NCI-H446 (cell line): ENCODE results near the gene RANBP6.
"Not testable (repeated sequence)": the region's sequence is repeated elsewhere in the genome, so short reads cannot be mapped to it uniquely, and the experiment has no call there.

Experiments
- DNase-seq, 2 experiments: peaks; one replicate each; lab custom pipeline; 2025; lab: John Stamatoyannopoulos, UW

RANBP6 gene

DNA sequence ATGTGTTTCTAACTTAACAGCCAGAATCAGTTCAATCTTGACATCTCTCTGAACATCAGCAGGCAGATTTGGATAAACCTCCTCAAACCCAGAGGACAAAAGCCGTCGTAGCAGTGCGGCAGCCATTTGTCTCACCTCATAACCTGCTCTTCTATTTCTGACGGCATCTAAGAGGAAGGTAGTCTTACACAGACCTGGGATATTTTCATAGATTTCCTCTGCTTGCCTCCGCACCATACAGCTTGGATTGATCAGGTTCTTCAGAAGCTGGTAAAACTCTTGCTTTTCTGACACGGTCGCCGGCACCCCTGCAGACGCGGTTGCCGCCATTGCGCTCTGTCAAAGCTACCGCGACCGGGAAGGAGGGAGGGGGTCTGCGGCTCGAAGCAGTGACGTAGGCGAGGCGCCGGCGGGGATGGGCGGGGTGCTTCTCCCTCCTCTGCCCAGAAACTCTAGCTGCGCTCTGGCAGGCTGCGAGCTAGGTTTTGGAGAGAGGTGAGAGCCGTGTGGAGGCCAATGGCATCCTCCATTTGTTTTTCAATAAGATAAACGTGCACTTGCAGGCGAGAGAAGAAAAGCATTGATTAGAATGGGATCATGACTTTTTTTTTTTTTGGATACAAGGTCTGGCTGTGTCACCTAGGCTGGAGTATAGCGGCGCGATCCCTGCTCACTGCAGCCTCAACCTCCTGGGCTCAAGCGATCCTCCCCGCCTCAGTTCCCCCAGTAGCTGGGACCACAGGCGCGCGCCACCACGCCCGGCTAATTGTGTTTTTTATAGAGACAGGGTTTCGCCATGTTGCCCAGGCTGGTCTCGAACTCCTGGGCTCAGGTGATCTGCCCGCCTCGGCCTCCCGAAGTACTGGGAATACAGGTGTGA is at the start of gene RANBP6:
RANBP6 (minus strand) TSS at position 347 of the 880 bp plus-strand sequence; CDS start at position 330, 17 bp downstream.
- peak; percentile 91 to 95 for DNase-seq

GRCh38 chr9:6063146-6063545 is 47.7 kb upstream of the RANBP6 start:
- not testable (repeated sequence) for DNase-seq

GRCh38 chr9:6055666-6056065 is 40.2 kb upstream of the RANBP6 start:
- no peak for DNase-seq

DNA sequence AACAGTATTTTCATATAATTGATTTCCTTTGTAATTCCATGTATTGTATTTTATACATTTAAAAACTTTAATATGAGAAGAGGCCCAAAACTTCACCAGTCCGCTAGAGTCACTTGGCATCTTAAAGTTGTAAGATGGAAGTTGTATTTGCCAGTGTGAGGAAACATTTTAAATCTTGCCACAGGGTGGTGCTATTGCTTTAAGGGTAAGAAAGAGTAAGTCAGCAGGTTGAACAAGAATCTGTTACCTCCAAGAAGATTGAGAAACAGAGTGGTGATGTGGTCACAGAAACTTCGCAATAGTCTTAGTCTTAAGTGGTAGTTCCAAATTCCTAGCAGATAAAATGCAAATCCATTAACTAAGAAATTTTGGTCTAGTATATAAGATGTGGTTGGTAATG is 39.8 kb upstream of the RANBP6 start:
- peak; percentile 41 to 82 for DNase-seq

GRCh38 chr9:6054280-6055099 is 39.1 kb upstream of the RANBP6 start:
- peak; percentile 86 to 91 for DNase-seq

DNA sequence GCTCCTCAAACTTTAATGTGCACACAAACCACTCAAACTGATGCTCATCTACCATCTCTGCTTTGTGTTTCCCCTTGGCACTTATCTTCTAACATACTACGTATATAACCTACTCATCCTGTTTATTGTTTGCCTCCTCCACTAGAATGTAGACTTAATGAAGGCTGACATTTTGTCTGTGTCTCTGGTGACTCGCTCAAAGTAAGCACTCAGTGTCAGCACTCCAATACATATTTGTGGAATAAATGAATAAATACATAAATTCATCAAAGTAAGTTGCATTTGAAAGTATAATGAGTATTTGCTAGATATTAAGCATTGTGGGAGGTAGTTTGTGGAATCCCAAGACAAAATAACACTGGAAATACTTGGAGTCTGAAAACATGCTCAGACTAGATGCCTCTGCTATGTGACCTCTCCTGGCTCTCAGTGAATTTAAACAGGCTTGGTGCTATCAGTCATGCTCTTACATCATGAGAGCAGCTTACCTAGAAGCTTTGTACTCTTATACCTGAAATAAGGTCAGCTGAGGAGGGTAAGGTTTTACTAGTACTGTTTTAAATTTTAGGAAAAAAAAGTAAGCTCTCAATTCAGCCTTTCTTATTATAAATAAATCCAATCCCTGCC is 37.0 kb upstream of the RANBP6 start:
- no peak for DNase-seq

DNA sequence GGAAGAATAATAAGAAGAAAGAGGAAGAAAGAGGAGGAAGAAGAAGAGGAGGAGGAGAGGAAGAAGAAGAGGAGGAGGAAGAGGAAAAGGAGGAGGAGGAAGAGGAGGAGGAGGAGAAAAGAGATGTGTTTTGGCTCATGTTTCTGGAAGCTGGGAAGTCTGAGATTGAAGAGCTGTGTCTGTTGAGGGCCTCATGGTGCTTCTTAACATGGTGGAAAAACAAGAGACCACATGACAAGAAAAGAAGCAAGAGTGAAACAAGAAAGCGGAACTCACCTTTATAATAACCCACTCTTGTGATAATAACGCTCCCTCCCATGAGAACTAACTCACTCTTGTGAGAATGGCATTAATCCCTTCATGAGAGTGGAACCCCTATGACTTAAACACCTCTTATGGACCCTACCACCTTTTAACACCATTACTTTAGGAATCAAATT is 36.1 kb upstream of the RANBP6 start:
- DNase-seq = no peak

DNA sequence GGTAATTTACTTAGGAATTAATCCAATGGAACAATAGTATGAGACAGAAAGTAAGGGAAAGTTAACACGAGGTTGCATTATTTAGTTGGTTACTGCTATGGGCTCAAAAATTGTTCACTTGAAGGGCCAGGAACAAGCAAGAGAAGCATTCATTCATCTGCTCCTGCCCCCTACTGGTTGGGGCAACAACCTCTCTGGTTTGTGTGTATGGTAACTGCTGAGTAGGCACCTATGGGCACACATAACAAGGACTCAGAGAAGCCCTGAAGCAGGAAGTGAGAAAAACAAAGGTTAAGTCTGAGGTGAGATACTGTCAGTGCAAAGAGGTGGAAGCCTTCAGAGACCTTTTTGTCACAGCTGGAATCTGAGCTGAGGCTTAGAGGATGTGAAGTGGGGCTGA is 34.4 kb upstream of the RANBP6 start:
- no peak for DNase-seq

GRCh38 chr9:6048039-6048438 is 32.6 kb upstream of the RANBP6 start:
- DNase-seq = no peak

DNA sequence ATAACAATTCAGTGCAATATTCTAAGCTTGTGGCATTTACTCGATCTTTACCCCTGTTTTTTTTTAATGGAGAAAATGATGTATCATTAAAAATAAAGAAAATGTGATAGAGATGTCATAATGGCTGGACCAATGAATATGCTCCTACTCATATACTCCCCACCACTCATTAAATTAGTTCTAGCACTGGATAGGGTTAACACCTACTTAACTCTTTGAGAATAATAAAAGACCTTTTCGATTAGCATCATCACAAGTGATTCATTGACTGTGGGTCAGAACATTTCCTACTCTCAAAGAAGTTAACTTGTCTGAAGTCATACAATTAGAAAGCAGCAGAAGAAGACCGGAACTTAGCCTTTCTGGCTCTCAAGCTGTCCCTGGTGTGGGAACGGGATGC is 31.6 kb upstream of the RANBP6 start:
- DNase-seq = no peak

GRCh38 chr9:6045364-6045763 is 29.9 kb upstream of the RANBP6 start:
- DNase-seq = no peak

- DNase-seq = no peak
These were observed 24.7 kb upstream of the RANBP6 start for GRCh38 chr9:6040077-6040476.

GRCh38 chr9:6036391-6036790 is 21.0 kb upstream of the RANBP6 start:
- no peak for DNase-seq

DNA sequence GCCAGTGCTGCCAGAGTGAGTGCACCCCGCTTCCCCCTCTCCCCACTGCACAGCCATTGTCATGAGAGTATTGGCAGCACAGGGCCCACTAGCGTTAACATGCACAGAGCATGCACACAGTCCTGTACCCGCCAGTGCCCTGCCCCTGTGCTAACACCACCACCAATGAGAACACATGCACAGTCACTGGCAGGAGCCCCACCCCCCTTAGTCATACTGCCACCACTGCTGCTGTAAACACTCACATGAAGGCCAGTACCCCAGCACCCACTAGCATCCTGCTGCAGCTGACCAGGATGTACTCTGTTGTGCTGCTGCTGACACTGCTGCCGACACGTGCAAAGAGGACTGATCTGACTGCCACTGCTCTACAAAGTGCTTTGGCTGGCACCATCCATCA is 19.5 kb upstream of the RANBP6 start:
- DNase-seq = no peak

DNA sequence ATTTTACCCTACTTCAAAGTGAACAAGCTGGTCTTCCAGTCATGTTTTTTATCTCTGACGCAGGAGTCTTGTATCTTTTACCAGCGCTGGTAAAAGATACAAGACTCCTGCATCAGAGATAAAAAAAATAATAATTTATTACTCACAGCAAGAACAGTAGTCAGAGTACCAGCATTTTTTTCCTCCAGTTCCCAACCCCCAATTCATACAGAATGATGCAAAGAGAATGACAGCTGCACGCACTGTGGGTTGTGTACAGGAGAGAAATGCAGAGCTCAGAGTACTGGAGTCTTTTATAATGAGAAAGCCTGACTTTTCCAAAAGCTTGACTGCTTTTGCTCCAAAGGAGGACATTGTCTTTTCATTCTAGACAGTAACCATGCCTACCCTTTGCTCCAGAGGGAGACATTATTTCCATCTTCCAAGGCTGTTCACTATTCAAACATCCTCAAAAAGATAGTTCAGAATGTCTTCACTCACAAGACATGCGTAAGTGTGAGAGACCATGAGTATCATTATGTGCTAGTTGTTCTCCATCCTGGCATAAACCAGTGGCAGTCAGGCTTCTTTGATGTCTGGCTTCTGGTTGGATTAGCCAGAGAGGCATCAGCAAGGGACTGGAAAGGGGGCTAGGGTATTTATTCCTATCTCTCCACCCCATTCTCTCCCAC is 14.3 kb upstream of the RANBP6 start:
- no peak for DNase-seq

DNA sequence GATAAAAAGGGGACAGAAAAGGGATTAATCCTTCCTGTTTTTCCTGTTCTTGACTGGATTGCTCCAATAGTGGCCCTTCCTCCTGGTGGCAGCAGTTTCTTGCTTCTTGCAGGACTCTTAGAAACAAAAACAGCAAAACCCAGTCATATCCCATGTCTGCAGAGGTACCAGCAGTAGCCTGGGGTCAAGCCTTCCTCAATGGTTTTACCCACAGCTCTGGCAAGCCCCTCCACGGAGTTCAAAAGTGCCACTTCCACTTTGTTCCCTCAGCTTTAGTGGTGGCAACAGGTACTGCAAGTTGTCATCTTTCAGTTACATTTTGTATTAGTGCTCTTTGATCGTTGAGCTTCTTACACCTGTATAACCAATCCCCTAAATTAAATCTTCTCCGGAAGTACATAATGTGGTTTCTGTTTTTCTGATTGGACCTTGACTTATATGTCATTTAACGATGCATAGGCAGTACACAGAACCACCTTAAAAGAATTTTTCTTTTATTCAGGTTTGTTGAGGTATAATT is 8.7 kb upstream of the RANBP6 start:
- peak in 1 of 2 experiments; percentile 27 for DNase-seq

DNA sequence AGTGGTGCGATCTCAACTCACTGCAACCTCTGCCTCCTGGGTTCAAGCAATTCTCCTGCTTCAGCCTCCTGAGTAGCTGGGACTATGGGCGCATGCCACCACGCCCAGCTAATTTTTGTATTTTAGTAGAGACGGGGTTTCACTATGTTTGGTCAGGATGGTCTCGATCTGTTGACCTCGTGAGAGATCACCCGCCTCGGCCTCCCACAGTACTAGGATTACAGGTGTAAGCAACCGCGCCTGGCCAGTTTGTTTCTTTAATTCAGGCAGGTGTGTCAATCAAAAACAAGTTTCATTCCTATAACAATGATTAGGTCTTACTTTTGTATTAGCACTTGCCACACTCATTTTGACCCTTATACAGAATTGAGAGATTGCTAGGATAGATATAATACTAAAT is 1.6 kb upstream of the RANBP6 start:
- not testable (repeated sequence) for DNase-seq

DNA sequence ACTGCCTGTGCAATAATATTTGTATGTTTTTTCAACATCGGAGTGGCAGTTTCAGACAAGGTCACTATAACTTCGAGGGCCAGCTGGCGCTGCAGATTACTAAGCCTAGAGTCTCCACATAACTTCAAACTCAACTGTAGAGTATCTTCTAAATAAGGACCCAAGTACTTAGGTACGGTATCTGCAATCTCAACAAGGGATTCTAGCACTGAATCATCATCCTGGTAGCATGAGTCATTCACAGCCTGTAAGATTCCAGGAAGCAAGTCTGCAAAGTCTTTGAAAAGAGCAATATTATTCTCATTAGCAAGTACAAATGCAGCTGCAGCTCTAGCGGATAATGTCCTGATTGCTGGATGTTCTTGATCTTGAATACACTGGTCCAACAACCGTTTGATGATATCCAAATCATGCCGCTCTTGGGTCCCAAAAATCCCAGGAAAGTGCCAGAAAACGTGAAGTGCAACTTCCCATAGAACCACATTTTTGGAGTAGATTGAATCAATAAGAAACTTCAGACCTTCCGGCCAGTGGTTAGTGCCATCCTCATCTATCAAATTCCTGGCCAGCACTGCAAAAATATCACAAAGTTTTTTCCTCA is 654 bp downstream of the RANBP6 start:
- DNase-seq = no peak

DNA sequence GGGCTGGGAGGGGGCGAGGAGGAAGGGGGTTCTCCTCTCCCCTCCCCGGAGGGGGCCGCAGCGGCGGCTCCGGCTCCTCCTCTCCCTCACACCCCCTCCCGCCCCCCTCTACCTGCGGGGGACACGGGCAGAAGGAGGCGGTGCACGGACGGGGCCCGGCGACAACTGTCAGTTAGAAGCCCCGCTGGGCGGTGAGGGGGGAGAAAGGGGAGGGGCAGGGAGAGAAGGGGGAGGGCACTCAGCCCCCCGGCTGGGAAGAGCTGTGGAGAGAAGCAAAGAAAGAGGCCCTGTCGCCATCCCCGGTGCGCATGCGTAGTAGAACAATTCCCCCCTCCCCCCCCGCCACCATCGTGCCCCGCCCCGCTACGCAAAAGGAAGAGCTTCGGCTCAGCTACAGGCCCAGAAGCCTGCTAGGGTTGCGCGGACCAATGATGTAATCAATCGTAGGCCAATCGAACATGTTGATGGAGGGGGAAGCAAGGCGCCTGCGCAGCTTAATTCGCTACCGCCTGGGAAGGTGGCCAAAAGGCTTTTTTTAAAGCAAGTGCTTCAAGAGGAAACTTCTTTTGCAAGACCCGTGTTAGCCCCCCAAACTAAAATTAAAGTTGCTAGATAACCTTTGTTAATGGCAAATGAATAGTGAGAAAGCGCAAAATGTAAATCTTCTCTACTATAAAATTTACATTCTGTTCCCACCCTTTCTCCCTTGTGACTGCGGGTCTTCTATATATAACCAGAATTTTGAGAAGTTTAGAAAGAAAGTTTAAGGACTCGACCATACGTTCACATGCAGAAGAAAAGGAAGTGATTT is 7.0 kb downstream of the RANBP6 start:
- DNase-seq = peak; percentile 99 to 100

GRCh38 chr9:6007770-6008168 is 7.7 kb downstream of the RANBP6 start:
- DNase-seq = peak; percentile 77 to 89
